HG03135 (cell line): ENCODE results near the gene N4BP3.

Experiments used
- ATAC-seq: cut with Tn5 transposase; IDR thresholded peaks from one replicate; pipeline ENCODE4 v1.9.1; 2021; ENCODE audit warnings: mild to moderate bottlenecking, moderate library complexity; ENCODE audit not compliant: unreplicated experiment

N4BP3 gene

GRCh38 chr5:178145965-178146820 is 32.9 kb downstream of the N4BP3 start:
- no peak for ATAC-seq

DNA sequence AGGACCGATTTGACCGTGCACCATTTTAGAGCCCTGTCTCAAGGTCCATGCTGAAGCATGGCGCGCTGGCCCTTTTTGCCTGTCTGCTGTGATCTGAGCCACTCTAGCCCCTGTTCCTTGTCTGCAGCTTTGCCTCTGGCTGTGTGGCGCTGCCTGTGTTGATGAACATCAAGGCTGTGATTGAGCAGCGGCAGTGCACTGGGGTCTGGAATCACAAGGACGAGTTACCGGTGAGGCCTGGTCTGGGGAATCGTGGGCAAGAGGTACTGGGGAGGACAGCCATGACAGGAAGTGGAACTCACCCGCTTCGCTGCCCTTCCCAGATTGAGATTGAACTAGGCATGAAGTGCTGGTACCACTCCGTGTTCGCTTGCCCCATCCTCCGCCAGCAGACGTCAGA is 34.1 kb downstream of the N4BP3 start:
- ATAC-seq = no peak

DNA sequence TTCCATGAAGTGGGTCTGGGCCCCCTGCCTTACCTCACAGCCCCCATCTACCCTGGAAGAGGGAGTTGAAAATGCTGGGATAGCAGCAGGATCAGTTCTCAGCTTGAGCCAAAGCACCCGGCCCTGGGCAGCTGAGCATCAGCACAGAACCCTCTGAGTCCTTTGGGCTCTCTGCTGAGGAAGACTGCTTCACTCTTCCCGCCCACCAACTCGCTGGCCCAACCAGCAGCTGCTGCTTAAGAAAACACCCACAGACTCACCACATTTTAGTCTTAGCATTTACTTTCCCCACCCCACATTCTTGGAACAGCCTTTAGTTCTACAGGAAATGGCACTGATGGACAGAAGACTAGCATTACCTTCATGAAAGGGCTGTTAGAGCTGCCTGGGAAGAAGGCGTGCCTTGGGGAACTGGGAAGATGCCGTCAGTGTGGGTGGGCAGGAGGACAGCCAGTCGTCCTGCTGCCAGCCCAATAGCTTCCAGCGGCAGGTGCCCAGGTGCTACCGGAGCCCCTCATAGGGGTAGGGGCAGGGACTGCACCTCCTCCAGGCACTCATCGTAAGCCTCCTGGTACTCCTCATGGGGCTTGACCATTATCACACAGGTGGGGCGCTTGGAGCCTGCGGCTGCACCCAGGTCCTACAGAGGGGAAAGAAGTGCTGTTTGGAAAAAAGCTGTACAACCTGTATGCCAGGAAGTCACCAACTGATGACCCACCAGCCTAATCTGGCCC is 36.0 kb downstream of the N4BP3 start:
- no peak for ATAC-seq

- ATAC-seq = no peak
Measured at GRCh38 chr5:178150977-178151734, 37.8 kb downstream of the N4BP3 start.

- ATAC-seq = no peak
Measured at GRCh38 chr5:178152491-178153444, 39.4 kb downstream of the N4BP3 start.

DNA sequence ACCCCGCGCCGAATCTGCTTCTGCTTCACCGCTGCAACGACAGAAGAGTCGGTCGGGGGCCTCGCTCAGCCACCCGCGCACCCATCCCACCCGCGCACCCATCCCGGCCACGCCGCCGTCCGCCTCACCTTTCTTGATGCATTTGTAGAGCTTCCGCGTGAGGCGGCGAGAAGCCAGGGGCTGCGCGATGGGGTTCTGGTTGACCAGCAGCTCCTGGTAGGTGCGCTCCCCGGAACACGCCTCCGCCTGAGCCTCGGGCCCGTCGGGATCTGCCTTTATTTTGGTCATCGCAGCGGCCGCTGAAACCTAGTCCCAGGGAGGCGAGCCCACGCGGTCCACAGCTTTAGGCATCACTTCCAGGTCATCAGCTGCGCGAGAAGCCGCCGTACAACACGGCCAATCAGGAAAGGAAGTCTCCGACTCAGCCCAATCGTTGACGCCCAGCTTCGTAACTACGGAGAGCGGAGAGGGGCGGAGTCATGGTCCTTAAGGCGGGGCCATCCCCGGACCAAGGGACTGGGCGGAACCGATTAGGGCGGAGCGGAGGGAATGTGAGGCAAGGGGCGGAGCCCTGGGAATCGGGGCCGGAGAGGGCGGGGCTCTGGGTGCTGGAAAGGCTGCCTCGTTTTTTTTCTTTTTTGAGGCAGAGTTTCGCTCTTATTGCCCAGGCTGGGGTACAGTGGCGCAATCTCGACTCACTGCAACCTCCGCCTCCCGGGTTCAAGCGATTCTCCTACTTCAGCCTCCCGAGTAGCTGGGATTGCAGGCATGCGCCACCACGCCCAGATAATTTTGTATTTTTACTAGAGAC is 40.4 kb downstream of the N4BP3 start, which contains the start of gene NHP2:
NHP2 (minus strand) TSS at position 356 of the 811 bp plus-strand sequence; CDS start at position 288, 68 bp downstream.
- peak; percentile 99 for ATAC-seq

DNA sequence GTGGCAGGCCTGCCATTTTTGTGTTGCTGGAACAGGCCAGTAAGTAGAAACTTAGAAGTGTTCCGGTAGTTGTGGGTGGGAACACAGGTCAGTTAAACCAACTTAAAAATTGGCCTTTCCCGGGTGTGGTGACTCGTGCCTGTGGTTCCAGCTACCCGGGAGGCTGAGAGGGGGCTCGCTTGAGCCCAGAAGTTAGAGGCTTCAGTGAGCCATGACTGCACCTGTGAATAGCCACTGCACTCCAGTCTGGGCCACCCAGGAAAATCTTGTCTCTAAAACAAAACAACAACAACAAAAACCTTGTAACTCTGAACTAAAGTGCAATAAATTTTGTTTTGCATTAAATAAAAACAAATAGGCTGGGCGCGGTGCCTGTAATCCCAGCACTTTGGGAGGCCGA is 41.7 kb downstream of the N4BP3 start:
- ATAC-seq = no peak

DNA sequence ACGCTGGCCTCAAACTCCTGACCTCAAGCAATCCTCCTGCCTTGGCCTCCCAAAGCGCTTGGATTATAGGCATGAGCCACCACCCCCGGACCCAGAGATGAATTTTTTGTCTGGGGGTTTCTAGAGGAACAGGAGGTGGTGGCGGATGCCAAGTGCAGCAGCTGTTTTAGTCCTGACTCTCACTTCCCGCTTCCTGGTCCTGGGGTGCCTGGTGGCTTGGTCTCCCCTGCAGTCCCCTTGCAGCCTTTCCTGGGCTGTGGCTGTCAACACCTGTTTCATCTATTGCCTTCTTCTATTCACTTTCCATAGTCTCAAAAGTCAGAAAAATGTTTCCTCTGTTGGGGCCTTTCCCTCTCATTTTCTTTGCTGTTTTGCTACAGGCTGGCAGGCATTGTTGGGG is 46.8 kb downstream of the N4BP3 start:
- no peak for ATAC-seq

DNA sequence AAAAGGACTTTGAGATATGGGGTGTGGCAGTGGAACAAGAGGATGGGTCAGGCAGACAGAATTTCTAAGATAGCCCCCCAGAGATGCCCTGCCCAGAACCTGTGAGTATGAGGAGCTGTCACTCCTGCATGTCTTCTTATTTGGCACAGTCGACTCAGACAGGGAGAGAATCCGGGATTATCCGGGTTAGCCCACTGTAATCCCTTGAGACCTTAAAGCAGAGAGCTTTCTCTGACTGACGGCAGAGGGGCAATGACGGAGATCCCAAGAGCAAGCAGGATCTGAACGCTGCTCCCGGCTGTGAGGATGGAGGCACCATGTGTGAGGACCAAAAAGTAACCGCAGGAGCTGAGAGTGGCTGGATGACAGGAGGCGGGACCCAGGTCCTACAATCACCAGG is 49.1 kb downstream of the N4BP3 start:
- ATAC-seq = no peak

DNA sequence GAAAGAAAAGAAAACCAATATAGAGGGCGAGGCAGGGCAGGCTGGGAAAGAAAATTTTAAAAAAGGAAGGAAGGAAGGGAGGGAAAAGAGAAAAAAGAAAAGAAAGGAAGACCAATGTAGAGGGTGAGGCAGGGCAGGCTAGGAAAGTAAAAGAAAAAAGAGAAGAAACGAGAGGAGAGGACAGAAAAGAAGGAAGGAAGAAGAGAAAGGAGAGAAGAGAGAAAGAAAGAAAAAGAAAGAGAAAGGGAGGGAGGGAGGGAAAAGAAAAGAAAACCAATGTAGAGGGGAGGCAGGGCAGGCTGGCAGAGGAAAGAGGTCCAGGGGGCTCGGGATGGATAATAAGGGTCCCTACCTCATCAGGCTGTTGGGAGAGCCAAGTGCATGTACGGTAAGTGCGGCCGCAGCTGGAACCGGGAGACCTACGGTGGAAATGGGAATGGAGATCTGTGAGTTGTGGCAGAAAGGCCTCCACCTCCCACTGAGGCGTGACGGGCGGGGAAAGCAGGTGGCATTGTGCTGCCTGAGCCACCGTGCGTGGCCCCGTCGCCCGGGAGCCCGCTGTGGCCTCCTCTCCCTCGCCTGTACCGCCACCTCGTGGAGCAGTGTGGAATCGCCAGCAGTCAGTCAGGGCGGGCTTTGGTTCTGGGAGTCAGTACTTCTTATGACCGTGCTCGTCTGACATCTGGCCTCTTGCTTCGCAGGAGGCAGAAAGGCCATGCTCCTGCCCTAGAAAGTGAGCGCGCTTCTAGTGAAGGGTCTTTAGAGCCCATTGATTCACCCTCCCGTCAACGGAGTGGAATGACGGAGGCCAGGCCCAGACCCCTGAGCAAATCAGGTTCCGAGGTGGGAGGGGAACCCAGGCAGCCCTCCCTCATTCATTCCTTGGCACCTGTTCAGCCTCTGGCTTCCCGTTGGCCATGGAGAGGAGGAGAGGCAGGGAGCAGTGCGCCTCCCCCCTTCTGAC is 50.7 kb downstream of the N4BP3 start:
- ATAC-seq = peak; percentile 89

DNA sequence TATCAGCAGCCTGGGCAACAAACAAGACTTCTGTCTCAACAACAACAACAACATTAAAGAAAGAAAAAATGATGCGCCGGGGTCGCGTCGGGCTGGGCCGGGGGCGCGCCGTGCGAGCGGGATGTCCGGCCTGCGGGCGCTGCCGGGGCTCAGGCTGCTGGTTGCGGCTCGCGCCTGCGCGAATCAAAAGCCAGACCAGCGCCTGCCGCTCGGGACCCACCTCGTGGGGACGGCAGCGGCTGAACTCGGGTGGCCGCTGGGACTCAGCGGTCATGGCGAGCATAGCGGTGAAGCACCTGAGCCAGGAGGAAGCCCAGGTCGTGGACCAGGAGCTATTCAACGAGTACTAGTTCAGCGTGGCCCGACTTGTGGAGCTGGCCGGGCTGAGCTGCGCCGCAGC is 52.2 kb downstream of the N4BP3 start:
- no peak for ATAC-seq

DNA sequence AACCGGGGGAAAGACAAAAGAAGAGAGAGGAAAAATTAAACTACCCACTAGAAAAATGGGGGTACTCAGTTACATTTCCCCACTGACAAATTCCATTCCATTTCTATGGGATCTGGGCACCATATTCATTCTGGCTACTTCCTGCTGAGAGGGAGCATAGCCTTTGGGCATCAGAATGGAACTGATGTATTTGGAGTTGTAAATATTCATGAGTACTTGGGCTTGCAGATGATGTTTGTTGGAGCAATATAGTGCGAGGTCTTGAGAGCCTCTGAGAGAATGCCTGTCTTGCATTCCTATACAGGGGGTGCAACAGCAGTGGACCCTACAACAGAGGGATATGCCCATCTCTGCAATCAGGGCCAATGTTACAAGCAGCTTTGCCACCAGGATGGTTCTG is 57.1 kb downstream of the N4BP3 start:
- ATAC-seq = no peak

GRCh38 chr5:178174456-178174855 is 61.1 kb downstream of the N4BP3 start:
- no peak for ATAC-seq
